Measurements from ENCODE around the gene SNORC.

The SNORC gene

DNA sequence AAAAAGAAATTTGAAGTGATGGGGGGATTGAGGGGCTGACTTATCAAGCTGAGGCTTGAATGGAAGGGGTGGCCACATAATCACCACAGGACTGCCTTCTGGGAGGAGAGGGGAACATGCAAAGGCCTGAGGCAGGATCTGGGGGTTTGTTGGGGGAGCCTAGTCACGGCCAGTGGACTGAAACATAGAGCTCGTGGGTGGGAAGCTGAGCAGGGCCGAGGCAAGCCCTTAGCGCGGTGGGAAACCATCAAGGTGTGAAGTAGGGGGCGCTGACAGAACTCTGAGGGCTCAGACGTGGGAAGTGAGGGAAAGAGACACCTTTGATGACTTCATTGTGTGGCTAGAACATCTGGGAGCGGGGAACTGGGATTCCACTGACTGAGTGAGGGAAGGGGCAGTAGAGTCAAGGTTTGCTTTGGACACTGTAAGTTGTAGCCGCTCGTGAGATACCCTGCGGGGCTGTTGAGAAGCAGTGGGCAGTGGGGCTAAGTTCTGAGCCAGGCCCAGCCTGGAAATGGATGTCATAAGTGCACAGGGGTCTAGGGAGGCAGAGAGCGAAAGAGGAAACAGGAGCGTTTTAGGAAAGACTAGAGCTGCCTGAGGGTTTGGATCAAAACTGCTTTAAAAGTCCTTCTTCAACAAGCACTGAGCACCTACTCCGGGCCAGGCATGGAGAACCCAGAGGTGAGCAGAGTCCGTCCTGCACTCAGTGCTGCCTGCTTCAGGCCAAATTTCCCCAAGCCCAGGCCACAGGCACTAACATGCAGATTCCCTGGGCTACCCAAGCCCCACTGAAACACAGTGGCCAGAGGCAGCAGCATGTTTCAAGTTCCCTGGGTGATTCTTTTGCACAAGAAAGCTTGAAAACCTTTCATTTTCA lies 686 bp upstream of the SNORC start:
- DNase-seq: no peak

GRCh38 chr2:232870766-232871371 lies 805 bp downstream of the SNORC start:
- no peak for DNase-seq

DNA sequence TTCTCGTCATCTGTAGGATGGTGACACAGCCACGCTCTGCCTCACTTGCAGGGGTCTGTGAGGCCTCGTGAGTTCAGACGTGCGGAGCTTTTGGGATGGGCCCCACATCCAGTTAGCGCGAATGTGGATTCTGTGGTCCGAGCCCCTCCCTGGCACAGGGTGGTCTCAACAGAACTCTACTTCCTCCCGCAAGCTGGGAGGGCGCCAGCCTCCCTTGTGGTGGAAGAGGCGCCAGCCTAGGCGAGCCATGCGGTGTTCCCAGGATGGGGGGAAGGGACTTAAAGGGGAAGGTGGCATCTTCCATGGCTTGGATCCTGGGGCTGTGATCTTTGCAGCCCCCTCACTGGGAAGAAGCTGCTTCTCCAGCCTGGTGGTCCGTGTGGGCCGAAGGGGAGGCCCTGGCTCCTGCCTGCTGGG lies 1.4 kb downstream of the SNORC start:
- DNase-seq: no peak

GRCh38 chr2:232871835-232872736 lies 2.0 kb downstream of the SNORC start:
- DNase-seq: no peak

DNA sequence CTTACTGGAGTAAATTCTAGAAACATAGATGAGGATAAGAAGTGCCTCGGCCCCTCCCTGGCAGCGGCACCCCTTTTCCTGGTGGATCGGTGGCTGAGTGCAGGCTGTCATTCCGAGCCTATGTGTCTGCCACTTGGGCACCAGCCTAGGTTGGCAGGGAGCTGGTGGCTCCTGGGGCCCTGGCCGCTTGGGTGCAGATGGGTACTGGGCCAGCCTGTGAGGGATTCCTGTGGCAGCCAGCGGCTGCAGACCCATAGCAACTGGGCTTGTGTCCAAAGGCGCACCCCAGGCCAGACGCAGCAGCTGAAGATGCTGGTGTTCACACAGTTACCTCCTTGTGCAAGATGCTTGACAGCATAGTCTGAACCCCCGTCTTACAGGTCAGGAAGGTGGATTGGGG lies 2.8 kb downstream of the SNORC start:
- DNase-seq: no peak

DNA sequence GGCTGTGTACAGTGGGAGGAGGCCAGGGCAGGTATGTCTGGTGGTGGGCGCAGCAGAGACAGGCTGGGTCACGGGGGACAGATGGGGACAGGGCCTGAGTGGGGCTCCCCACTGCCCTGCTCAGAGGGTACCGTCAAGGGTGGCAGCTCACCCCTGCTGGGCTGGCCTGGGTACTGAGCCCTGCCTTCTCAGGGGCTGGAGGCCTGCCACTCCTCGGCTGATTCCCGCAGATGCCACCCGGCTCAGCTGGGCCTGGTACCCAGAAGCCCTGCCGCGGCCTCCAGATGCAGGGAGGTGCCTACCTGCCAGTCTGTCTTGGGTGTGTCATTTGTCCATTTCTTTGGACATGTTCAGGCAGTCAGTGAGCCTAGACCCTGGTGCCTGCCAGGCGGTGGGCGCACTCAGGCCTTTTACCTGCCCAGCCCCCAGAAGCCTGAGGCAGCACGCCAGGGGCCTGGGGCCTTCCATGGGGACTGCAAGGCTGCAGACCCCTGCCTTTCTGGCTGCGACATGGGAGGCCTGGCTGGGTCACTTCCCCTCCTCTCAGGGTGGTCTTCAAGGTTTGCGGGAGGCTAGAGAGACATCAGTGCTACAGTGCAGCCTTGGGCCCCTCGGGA lies 3.3 kb downstream of the SNORC start:
- DNase-seq: no peak

DNA sequence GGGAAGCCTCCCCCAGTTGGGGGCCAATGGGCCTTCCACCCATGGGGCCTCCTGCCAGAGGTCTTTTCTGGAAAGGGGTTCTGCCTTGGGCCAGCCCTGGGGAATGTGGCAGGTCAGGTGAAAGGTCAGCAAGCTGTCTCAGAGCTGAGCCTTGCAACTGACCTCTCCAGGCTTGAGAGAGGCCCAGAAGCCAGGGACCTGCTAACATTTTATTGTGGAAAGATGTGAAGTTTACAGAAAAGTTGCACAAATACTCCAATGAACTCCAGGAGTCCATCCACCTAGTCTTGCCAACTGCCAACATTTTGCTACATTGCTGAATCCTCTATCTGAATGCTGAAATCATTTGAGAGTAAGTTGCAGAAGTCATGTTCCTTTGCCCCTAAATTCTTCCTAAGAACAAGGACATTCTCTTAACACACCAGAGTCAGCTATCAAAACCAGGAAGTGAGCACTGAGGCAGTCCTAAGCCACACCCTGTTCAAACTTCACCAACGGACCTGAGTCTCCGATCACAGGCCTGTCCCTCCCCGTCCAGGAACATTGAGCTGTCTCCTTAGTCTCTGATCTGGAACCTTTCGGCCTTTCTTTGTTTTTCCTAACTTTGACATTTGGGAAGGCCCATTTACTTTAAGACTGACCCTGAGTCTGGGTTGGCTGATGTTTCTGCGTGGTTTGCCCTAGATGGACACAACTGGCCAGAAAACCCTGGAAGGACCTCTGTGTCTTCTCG lies 4.0 kb downstream of the SNORC start:
- no peak for DNase-seq

- DNase-seq: no peak
Measured at GRCh38 chr2:232874677-232875223, 4.7 kb downstream of the SNORC start.

- DNase-seq: no peak
Measured at GRCh38 chr2:232875256-232876121, 5.4 kb downstream of the SNORC start.

GRCh38 chr2:232876161-232876977 lies 6.3 kb downstream of the SNORC start:
- DNase-seq: peak; percentile 40

DNA sequence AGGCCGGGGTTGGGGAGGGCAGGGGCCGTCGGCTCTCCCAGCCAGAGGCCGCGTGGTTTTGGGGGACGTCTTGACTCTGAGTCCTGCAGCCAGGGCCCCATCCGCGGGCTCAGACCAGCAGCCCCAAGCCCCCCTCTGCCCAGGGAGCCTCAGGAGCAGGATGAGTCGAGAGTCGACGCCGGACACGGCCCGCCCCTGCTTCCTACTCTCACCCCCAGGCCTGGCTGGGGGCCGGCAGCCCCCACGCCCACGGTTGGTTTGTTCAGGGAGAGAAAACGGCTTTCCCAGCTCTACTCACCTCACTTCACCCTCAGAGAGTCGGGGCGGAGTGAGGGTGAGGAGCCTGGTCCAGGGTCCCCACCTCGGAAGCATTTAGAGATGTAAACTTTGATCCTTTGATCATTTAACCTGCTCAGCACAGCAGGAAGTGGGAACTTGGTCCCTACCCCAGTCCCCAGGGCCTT lies 6.9 kb downstream of the SNORC start:
- no peak for DNase-seq

DNA sequence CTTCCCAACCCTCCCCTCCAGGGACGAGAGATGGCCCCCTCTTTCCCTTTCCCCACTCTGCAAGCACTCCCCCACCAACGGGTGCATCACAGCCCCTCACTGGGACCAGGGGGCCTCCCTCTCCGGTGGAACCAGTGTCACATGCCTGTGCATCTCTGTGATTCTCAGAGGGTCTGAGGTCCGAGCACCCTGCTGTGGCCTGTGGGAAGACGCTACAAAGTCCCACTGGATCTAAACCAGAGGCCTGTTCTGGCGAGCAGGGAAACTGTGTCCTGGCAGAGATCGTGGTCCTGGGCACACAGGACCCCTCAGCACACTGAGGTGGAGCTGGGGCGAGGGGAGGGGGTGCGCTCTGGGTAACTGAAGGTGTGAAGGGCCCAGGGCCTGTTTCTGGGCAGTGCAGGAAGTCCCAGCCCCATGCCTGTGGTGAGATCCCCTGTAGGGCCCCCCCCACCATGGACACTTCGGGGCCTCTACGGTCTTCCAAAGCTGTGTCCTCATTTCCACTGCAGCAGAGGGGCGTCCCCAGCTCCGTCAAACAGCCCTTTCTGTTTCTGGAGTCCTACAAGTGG lies 8.0 kb downstream of the SNORC start:
- DNase-seq: no peak

- no peak for DNase-seq
Measured at GRCh38 chr2:232878855-232879617, 9.0 kb downstream of the SNORC start.

- no peak for DNase-seq
Measured at GRCh38 chr2:232879618-232880494, 9.8 kb downstream of the SNORC start.

- DNase-seq: no peak
Measured at GRCh38 chr2:232880764-232881351, 10.8 kb downstream of the SNORC start.

- DNase-seq: no peak
Measured at GRCh38 chr2:232882085-232882484, 12.0 kb downstream of the SNORC start.

GRCh38 chr2:232882505-232883115 lies 12.5 kb downstream of the SNORC start:
- no peak for DNase-seq
